Posterior cingulate gyrus (tissue), 11 donors: ENCODE data around the gene SERPINB7.

ENCODE experiments used
- DNase-seq, 10 donors: peaks; one replicate each; pipeline versions ENCODE4 v3.0.0 to v3.0.0-alpha.2; 2020 to 2021; ENCODE audit warnings: mixed read lengths in 3 of 10
- intact Hi-C: fragments of 100-400 bp; cut with DNase I; formaldehyde crosslinking; loops from one replicate; pipeline ENCODE4 v1.15.1; 2023

Gene SERPINB7

GRCh38 chr18:63836456-63836855 lies 61.2 kb downstream of the SERPINB7 start:
- DNase-seq: no peak
- intact Hi-C loops: no loop called here

- DNase-seq: no peak
- intact Hi-C loops: no loop called here
Measured at GRCh38 chr18:63837590-63837989, 62.4 kb downstream of the SERPINB7 start.

- DNase-seq: no peak
- intact Hi-C loops: no loop called here
Measured at GRCh38 chr18:63843008-63843407, 67.8 kb downstream of the SERPINB7 start.

- DNase-seq: no peak
- intact Hi-C loops: loop anchor here (2.0 kb wide), 1 partner anchor 325 kb away; no protein-coding TSS in a partner anchor
Measured at GRCh38 chr18:63844254-63844653, 69.0 kb downstream of the SERPINB7 start.

- intact Hi-C loops: no loop called here
- DNase-seq: no peak
Measured at GRCh38 chr18:63848159-63848558, 72.9 kb downstream of the SERPINB7 start.

- intact Hi-C loops: no loop called here
- peak in 3 of 10 donors; percentile 12 to 71 (median 14) for DNase-seq
Measured at GRCh38 chr18:63850020-63850419, 74.8 kb downstream of the SERPINB7 start.

GRCh38 chr18:63850636-63851035 lies 75.4 kb downstream of the SERPINB7 start:
- DNase-seq: no peak
- intact Hi-C loops: no loop called here
